ENCODE measurements around the gene CACNA1D.

- no peak for TF ChIP-seq CTCF (IDR thresholded peaks at IDR 0.05 in 2 of 3, conservative IDR thresholded peaks at IDR 0.05 in 1 of 3; ENCODE audit: borderline replicate concordance in 1 of 3, insufficient read depth in 1 of 3, low read depth in 2 of 3, low read length in 2 of 3)
- TF ChIP-seq JUND (IDR thresholded peaks at IDR 0.05), result no peak
- TF ChIP-seq EZH2 (IDR thresholded peaks at IDR 0.05), result no peak
Measured at GRCh38 chr3:53496984-53497383, 2.6 kb downstream of the CACNA1D start.

Measured in HCT116 (cell line).